Gastrocnemius medialis (tissue), 4 donors: ENCODE data around the gene OR10P1.

Source experiments
- CTCF ChIP-seq, 5 experiments: fragments of 450-650 bp in 3 of 5; fragments of 200-600 bp in 2 of 5; sonication (generic) in 2 of 5; IDR thresholded peaks in 4 of 5; conservative IDR thresholded peaks in 1 of 5; 1 replicate in 4 of 5; 2 replicates in 1 of 5; pipeline ENCODE4 v1.5.1; 2016 to 2019; ENCODE audit warnings: antibody characterized with exemption in 5 of 5, mild to moderate bottlenecking in 3 of 5, moderate library complexity in 3 of 5
- POLR2A ChIP-seq, 2 donors: fragments of 450-650 bp; IDR thresholded peaks; one replicate each; pipeline ENCODE4 v1.6.1; 2017; ENCODE audit warnings: antibody characterized with exemption in 2 of 2, mild to moderate bottlenecking in 2 of 2, moderate library complexity in 2 of 2

GRCh38 chr12:55637467-55637866, 775 bp downstream of the OR10P1 start:
- TF ChIP-seq CTCF (IDR thresholded peaks at IDR 0.05 in 4 of 5, conservative IDR thresholded peaks at IDR 0.05 in 1 of 5): no peak
- TF ChIP-seq POLR2A (IDR thresholded peaks at IDR 0.05): no peak
